Measurements from ENCODE around the gene CPNE8. TPM values are rescaled to one million over a fixed set of nuclear protein-coding genes. Genes with fewer than 3 reads are reported as not detected.

Gene CPNE8
- total RNA-seq, 1 donor = 36.8 TPM

GRCh38 chr12:38776647-38777046 is 128.7 kb downstream of the CPNE8 start:
- H3K4me3 ChIP-seq (ENCODE audit: low read depth, low read length) = no peak overlapping the region
- DNase-seq (ENCODE audit: low read depth) = no peak
- no peak for TF ChIP-seq CTCF (IDR thresholded peaks at IDR 0.05; ENCODE audit: insufficient read depth, low read length)

- TF ChIP-seq CTCF (IDR thresholded peaks at IDR 0.05; ENCODE audit: insufficient read depth, low read length) = no peak
- no peak for DNase-seq (ENCODE audit: low read depth)
- H3K4me3 ChIP-seq (ENCODE audit: low read depth, low read length) = no peak overlapping the region
These were observed 129.9 kb downstream of the CPNE8 start for GRCh38 chr12:38775457-38775856.

- H3K4me3 ChIP-seq (ENCODE audit: low read depth, low read length) = no peak overlapping the region
- DNase-seq (ENCODE audit: low read depth) = no peak
- no peak for TF ChIP-seq CTCF (IDR thresholded peaks at IDR 0.05; ENCODE audit: insufficient read depth, low read length)
These were observed 133.0 kb downstream of the CPNE8 start for GRCh38 chr12:38772437-38772836.

- DNase-seq (ENCODE audit: low read depth) = peak; percentile 6
- no peak overlapping the region for H3K4me3 ChIP-seq (ENCODE audit: low read depth, low read length)
- no peak for TF ChIP-seq CTCF (IDR thresholded peaks at IDR 0.05; ENCODE audit: insufficient read depth, low read length)
These were observed 133.5 kb downstream of the CPNE8 start for GRCh38 chr12:38771871-38772270.

GRCh38 chr12:38761636-38762342 is 143.6 kb downstream of the CPNE8 start:
- no peak for TF ChIP-seq CTCF (IDR thresholded peaks at IDR 0.05; ENCODE audit: insufficient read depth, low read length)
- no peak overlapping the region for H3K4me3 ChIP-seq (ENCODE audit: low read depth, low read length)
- no peak for DNase-seq (ENCODE audit: low read depth)

- H3K4me3 ChIP-seq (ENCODE audit: low read depth, low read length) = no peak overlapping the region
- no peak for TF ChIP-seq CTCF (IDR thresholded peaks at IDR 0.05; ENCODE audit: insufficient read depth, low read length)
- no peak for DNase-seq (ENCODE audit: low read depth)
These were observed 144.3 kb downstream of the CPNE8 start for GRCh38 chr12:38761111-38761510.

GRCh38 chr12:38759621-38760020 is 145.8 kb downstream of the CPNE8 start:
- DNase-seq (ENCODE audit: low read depth) = no peak
- TF ChIP-seq CTCF (IDR thresholded peaks at IDR 0.05; ENCODE audit: insufficient read depth, low read length) = no peak
- H3K4me3 ChIP-seq (ENCODE audit: low read depth, low read length) = no peak overlapping the region

Measured in fibroblast of the aortic adventitia (primary cell).